ENCODE measurements around the gene LAMA1.
A peak's percentile ranks its signal among the peaks of the same experiment; 100 is the strongest.

The LAMA1 gene

DNA sequence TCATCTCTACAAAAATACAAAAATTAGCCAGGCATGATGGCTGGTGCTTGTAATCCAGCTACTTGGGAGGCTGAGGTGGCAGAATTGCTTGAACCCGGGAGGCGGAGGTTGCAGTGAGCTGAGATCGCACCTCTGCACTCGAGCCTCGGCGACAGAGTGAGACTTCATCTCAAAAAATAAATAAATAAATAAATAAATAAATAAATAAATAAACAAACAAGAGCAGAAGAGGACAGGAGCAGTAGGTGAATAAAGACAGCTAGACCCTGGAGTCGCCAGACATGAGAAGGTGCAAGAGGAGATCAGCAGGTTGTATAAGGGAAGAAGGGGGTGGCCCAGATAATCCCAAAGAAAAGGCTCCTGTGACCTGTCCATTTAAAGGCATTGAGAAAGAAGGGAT, 12.3 kb downstream of the LAMA1 start:
- no peak for DNase-seq (ENCODE audit: low spot score)

DNA sequence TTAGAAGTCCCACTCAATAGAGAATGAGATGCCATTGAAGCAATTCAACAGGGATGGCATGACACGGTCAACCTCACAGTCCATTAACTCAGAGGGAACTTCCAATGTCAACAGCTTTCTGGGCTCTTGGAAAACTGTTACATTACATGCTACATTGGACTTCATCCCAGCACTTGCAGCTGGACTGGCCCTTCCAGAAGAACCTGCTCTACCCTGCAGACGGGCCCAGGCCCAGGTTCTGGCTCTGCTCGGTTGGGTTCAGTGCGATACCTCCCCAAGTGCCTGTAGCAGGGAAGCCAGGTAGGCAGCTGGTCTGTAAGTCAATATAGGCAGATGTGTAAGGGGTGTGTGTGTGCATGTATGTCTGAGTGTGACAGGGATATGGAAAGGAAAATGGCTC, 12.9 kb downstream of the LAMA1 start:
- no peak for DNase-seq (ENCODE audit: low spot score)

DNA sequence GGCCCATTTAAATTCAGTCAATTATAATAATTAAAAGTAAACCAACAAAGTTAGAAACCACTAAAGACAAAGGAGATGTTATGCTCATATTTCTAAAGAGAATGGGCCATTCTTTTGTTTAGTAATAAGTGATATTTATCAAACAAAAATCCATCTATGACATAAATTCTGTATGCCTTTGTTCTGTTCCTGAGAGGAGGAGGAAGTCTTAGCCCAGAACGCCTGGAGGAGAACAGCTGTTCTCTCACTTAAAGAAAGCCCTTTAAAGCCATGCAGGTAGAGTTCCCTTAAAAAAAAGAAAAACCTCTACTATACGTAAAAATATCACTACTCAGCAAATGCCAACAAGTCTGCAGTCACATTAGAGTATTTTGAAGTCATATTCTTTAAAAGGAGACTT, 15.5 kb downstream of the LAMA1 start:
- DNase-seq (ENCODE audit: low spot score) = no peak

DNA sequence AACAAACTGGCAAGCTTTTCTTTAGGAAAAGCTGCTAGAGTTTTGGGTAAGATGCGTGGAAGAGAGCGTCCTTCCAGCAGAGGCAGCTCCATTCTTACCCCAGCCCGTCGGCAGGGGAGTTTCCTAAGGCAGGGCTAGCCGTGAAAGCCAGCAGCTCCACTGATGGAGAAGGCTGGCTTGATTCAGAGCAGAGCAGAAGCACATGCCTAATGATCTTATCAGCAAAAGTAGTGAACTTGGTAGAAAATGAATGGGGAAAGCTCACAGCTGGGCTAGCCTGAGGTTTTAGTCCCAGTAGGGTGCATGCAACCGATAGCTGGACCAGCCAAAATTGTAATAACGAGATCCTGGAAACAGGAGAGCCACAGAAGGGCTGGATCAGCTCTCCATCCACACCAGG, 20.8 kb downstream of the LAMA1 start:
- DNase-seq (ENCODE audit: low spot score) = no peak

DNA sequence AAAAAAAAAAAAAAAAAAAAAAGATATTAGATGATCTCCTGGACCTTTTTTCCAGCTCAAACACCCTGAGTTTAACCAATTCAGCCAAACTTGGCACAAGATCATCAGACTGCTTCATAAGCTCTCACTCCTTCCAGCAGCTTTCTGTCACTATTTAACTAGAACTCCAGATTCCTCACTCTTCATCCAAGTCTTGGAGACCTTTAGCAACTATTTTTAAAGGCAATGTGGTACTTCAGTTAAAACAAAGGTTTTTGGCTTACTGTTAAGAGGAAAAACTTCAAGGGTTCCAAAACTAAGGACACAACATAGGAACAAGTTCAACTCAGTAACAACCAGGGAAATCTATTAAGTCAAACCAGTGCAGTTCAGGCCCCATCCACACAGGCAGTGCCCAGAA, 23.2 kb downstream of the LAMA1 start:
- no peak for DNase-seq (ENCODE audit: low spot score)

DNA sequence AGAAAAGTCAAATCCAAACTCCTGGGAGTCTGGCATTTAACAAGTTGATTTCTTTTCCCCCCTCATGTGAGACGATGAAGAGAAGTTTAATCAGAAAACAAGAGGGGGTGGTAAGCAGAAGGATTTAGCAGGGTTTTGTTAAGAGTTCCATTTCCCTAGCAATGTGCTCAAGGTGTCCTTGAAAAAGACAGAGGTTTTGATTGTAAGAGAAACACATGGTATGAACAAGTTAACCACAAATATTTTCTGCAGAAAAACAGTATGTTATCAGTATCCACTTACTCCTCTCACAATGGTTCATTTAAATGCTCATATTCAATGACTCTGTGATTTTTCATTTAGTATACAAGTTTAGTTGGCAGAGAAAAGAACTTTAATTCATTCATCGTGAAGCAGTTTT, 26.8 kb downstream of the LAMA1 start:
- no peak for DNase-seq (ENCODE audit: low spot score)

DNA sequence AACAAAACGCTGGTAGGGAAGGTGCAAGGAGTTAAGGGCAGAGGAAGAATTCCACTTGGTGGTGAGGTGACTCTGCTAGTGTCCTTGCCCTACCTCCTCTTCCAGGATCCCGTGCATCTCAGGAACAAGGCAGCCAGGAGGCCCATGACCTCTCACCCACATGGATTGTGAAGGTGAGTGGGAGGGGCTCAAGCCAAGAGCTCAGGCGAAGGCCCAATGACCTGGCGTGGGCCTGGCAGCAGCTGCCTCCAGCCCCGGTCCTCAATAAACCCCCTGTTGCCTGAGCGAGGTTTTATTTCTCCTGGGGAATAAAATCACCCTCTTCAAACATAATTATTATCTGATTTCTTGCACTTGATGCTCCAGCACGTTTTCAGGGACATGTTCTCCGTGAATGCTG, 28.2 kb downstream of the LAMA1 start:
- no peak for DNase-seq (ENCODE audit: low spot score)

DNA sequence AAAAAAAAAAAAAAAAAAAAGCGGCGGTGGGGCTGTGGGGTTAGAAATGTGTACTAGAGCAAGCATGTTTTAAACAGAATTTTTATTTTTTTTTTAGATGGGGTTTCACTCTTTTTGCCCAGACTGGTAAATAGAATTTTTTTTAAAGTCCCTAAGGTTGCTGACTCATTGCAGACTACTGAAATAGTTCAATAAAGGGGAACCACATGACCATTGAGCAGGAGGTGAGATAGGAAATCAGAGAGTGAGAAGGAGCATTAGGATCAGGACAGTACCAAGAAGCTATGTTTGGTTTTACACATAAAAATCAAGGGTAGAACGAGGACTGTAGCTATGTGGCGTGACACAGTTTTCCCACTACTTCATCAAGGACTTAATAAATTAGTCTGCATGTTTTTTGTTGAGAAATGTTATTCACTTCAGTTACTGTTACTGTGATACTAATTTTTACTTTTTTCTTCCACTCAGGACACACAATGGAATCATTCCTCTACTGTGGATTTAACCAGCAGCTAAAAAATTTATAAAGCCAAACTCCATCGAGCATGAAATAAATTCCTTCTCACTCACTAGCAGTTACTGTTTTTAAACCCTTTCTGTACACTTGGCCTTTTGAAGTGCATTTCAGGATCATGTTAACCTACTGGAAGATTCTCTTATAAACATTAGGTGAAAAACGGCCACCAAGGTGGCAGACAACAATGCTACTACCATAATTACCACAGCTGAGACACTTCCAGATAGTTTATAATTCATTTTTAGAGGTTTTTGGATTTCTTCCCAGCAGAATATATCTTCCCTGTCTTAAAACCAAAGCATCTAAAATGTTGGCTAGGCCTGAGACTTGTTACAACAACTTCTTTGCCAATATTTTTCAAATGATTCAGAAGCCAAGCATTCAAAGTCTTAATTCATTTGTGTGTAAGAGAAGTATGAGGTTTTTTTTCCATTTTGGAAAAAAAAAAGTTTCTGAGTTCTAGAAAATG, 33.2 kb downstream of the LAMA1 start:
- peak; percentile 68 for DNase-seq (ENCODE audit: low spot score)

DNA sequence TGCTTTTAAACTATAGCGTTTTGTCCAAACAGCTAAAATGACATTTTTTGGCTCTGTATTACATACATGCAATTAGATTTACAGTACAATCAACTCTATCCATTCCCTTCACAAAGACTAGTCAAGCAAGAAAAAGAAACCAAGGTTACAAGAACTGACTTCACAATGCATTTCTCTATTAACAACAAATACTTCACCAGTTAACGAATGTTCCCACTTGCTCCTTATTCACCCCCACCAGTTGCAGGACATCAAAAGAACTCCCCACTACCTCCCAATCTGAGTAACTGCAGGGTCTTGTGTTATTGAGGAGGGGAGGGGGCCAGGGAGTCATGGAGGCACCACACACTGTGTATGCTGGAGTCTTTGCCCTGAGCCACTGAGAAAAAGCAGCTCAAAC, 34.9 kb downstream of the LAMA1 start:
- DNase-seq (ENCODE audit: low spot score) = no peak

DNA sequence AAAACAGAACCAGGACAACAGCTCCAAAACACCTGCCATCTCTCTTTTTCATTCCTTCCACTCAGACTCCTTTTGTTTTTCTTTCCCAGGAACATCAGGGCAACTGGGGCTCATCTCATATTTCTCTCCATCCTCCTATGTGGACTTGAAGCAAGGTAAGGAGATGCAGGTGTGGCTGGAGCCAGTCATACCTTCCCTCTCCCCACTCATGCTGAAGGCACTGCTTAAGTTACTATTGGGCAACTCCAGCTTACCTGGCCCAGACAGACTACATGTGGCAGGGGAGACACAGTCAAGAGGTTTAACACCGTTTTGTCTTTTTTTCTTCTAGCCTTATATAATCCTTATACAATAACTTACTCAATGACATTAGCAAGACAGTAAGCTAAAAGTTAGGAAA, 38.4 kb downstream of the LAMA1 start:
- no peak for DNase-seq (ENCODE audit: low spot score)

DNA sequence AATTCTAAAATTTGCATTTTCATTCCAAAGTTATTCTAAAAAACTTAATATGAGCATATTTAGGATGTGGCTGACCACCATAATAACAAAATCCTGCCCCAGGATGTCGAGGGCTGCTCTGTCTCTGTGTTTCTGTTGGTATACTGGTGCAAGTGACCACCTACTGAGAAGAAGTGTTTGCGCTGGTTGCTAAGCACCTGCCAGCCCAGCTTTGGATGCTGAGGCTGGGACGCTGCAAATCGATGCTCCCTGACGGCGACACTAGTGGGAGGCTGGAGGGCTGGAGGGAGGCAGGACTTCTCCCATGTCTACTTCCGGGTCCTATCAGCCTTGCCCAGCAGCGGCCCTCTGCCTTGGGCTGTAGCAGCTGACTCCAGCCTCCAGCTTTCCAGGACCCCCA, 45.0 kb downstream of the LAMA1 start:
- DNase-seq (ENCODE audit: low spot score) = no peak

DNA sequence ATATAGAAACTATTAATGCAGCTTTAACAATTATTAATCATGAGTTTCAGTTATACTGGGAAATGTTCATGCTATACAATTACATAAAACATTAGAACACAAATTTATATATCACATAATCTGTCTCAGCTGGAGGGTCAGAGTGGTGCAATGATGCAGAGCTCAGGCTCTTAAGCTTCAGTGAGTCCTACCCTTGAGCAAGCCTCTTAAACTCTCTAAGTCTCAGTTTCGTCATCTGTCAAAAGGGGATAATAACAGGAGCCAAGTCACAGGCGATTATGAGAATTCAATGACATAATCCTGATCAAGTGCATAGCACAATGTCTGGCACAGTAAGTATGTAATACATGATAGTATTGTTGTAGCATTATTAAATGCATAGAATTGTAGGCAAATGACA, 46.0 kb downstream of the LAMA1 start:
- DNase-seq (ENCODE audit: low spot score) = no peak

DNA sequence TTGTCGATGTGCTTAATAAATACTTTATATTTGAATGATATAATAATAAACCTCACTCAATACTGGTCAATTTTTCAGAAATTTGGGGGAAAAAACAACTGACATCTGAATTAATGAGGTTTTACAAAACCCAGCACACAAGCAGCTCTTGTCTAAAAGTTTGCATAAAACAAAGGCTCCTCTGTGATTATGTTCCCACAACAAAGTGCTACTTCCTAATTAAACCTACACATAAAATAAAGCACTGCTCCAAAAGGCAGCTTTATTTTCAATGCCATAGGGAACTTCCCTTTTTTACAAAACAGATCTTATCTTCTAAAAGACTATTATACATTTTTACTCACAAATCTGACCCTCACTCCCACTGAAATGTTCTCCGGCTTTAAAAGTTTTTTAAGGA, 47.1 kb downstream of the LAMA1 start:
- no peak for DNase-seq (ENCODE audit: low spot score)

DNA sequence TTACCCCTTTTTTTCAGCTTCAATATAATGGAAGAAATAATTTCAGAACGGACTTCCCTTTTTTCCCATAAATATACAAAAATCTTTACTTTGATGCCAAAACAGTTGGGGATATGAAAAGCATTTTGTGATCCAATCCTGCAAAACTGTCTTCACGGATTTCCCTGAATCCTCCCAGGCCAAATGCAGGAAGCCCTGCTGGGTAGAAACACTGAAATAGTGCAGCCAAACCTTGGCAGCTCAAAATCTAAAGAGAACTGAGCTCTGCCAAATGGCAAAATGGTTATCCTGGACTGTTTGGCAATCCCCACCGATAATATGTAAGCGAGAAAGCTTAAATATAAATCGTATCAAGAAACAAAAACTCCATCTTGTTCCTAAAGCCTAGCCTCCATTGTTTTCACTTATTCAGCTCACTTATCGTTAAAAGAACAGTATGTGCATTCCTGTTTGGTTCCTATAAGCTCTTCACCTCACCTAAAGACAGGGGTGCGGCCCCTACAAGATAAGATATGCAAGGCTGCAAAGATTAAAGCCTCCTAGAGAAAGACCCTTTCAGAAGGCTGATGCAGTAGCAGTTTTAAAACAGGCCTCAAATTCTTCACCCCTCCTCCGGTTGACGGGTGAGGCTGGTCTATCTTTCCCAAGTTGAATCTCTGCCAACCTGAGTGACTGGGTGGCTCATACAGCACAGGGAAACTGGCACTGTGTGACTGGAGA, 48.6 kb downstream of the LAMA1 start:
- no peak for DNase-seq (ENCODE audit: low spot score)

DNA sequence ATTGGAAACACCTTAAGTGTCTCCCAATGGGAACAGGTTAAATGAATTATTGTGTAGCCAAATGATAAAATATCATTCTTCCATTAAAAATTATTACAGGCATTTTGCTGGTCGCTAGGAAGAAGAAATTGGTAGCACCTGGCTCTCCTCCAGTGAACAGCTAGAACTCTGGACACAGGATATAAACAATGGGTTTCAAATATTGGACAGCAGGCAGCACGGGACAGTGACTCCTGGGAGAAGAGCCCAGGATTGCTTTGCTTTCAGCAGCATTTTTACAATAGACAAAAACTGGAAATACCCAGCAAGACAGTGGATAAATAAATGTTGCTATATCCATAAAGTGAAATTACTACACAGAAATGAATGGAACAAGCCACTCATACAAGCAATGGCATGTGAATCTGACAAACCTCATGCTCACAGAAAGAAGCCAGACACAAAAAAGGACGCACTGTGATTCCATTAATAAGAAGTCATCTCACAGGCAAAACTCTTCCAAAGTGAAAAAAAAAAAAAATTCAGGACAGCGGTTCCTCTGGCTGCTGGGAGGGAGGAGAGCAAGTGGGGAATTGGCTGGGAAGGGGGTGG, 50.5 kb downstream of the LAMA1 start:
- no peak for DNase-seq (ENCODE audit: low spot score)

DNA sequence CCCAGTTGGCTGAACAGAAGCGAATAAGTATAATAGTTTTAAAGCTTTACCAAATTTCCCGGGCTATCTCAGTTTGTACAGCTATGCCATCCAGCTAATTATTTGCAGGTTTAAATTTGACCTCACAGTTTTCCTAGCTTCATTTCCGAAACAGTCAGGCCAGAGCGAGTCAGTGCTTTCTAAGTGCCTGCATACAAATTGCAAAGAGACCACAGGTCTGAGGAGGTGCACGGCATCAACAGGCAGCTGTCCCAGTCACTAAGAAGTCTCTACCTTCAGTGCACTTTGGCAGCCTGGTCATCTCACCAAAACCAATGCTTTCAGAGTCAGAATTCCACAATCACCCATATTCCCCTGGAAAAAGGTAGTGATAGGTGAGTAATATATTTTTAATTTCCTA, 51.9 kb downstream of the LAMA1 start:
- DNase-seq (ENCODE audit: low spot score) = no peak

DNA sequence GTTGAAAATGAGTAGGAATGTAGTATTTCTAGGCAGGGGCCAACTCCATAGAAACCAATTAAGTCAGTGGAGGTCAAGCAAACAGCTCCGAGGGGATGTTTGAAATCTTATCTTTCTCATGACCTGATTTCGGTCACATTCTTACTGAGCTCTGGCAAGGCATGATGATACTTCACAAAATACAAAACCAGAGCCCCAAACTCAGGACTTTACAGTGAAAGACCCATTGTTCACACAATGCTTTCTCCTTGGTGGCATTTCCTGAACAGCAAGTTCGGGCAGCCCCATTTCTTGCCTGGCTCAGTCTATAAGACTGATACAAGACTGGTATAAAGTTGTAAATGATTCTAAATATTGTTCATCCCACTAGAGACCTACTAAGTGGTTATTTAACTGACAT, 53.3 kb downstream of the LAMA1 start:
- DNase-seq (ENCODE audit: low spot score) = no peak

DNA sequence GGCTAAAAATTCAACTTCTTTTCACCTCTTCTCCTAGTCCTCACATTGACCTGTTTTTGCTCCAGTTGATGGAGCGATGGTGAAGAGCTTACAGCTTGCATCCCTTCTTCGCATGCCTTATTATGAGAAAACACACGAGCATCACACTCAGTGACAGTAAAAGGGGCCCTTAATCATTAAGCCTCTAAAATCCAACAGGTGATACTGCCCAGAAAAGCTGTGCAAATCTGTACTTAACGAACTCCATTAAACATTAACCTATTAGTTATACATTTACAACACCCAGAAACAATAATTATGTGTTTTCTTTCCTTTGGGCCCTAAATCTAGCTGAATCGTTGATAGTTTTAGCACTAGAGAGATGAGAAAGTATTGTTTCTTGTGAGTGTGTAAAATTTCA, 54.8 kb downstream of the LAMA1 start:
- DNase-seq (ENCODE audit: low spot score) = no peak

DNA sequence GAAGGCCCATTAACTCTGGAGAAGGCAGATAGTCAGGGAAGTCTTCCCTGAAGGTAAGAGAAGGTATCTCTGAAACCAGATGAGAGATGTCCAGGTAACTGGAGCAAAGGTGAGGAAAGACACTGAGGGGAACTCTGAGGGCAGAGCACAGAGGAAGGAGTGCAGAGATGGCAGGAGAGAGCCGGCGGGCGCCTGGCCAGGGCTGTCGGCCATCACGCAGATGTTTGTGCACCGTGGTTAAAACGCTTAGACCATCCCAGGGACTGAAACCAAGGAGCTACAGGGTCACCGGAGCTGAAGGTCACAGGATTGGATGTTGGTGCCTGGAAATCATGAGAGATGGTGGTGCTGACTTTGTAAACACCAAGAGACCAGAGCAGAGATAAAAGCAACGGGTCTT, 55.4 kb downstream of the LAMA1 start:
- DNase-seq (ENCODE audit: low spot score) = no peak

DNA sequence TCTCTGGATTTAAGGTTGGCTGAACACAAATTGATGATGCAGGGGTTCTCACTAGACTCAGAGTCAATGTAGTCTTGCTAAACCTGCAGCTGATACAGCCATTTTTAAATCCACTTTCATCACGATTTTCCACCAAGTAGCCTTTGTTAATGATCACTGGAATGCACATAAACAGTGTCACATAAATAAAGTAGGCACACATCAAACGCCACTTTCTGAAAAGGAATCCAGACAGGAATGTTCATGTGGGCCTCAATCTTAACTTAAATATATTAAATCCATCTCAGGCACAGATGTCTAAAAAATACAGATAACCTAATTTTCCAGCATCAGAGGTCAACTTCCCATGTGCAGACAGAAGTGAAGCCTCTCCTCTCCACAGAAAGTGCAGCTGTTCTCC, 58.3 kb downstream of the LAMA1 start:
- DNase-seq (ENCODE audit: low spot score) = no peak

DNA sequence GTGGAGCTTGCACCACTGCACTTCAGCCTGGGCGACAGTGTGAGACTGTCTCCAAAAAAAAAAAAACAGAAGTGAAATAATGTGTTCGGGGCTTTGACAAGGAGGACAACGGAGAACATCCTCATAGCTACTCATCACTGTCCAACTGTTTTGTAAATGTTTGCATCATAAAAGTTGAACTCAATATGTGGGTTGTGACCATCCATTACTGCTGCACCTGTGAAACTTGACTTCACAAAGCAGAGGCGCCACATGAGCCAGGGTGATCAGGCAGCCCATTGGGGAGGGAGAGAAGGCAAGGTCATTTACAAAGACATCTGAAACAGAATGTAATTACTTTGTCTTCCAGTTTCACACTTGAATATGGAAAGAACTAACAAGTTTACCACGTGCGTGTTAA, 61.6 kb downstream of the LAMA1 start:
- no peak for DNase-seq (ENCODE audit: low spot score)

DNA sequence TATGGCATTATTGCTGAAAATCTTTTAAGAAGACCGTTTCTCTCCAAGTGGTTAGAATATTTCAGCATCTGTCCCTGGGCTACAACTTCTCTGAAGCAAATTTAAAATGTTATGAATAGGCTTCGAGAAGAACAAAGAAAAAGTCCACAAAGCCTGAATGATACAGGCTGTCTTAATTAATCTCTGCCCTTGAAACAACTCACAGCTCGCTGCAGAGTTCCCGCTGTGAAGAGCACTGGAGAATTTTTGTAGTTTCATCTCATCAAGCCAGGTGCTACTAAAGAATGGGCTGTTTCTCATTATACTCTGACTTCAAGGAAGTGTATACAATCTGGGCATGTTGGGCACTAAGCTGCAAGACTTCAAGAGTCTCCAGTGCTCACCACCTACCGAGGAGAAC, 67.6 kb downstream of the LAMA1 start:
- no peak for DNase-seq (ENCODE audit: low spot score)

DNA sequence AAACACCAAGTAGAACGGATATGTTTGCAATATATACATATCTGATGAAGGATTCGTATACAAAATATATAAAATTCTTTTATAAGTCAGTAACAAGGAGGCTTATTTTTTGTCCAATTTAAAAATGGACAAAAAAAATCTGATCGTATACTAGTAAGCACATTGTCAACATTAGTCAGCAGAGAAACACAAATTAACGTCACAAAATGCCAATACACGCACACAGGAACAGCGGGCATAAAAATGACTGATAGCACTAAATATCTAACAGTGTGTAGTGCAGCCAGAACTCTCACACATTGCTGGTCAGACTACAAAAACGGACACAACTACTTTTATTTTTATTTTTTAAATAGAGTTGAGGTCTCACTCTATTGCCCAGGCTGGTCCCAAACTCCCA, 69.5 kb downstream of the LAMA1 start:
- no peak for DNase-seq (ENCODE audit: low spot score)

All from GM03348 (cell line).